Heart left ventricle (tissue), 13 donors: ENCODE data around the gene PUM1.

Experiments
- CTCF ChIP-seq, 12 donors: fragments of 200-600 bp; sonication (generic) in 4 of 12; IDR thresholded peaks; one replicate each; pipeline versions ENCODE4 v1.5.0 to v1.8.0; 2018 to 2022; ENCODE audit warnings: antibody characterized with exemption in 12 of 12, mild to moderate bottlenecking in 5 of 12
- POLR2A ChIP-seq, 2 donors: fragments of 450-650 bp; IDR thresholded peaks; one replicate each; pipeline ENCODE4 v1.6.1; 2017; ENCODE audit warnings: antibody characterized with exemption in 2 of 2, mild to moderate bottlenecking in 2 of 2, moderate library complexity in 2 of 2
- donor health status: ischemic (EF 13 %, LVEDD 7.1; RV severe dilation, severe dysfunction).
- donor health status: DM: no; HTN: yes; CAD: no.
- donor health status: DM: no; HTN: no; CAD: no.
- donor health status: ischemic (EF 25% LVEDD 6.9; RV normal size, moderate dysfunction).
- donor health status: ischemic (EF 25% LVEDD 5.7; RV mildly dilated, moderate dysfunction).
- donor health status: ischemic (EF 35%, LVEDD 5.7; RV mildly dilated, moderate dysfunction).
- donor health status: nonischemic (EF 11% LVEDD 7.7; RV severe dilation, severe dysfunction).
- donor health status: DM: yes; HTN: yes; CAD: no.
- donor health status: PGD.
- donor health status: ischemic (EF 29% LVEDD 5.4; RV normal size, mild dysfunction).
- donor health status: nonischemic (EF 23%, LVEDD 6.1; RV moderate dilation, normal function).

- TF ChIP-seq CTCF (IDR thresholded peaks at IDR 0.05) (no peak), POLR2A (IDR thresholded peaks at IDR 0.05) (no peak)
Measured at GRCh38 chr1:30916296-30916695, 149.2 kb downstream of the PUM1 start.
